B cell (primary cell): ENCODE data around the gene KRT73. TPM values are rescaled to one million over a fixed set of nuclear protein-coding genes. Genes with fewer than 3 reads are reported as not detected.

Source experiments
- ATAC-seq: fragments of 200-7000 bp; cut with Tn5 transposase; one replicate; pipeline ENCODE4 v1.10.0; 2021; ENCODE audit warnings: low read depth, mild to moderate bottlenecking, moderate number of reproducible peaks, moderate library complexity
- CTCF ChIA-PET: fragments of 350-600 bp; sonication (Branson Sonifier 250); formaldehyde crosslinking; loops from one replicate; lab custom pipeline; 2021; ENCODE audit warnings: antibody characterized with exemption, inconsistent platforms; lab: Charles Lee
- POLR2A ChIA-PET: fragments of 350-600 bp; sonication (Branson Sonifier 250); formaldehyde crosslinking; loops from one replicate; lab custom pipeline; 2021; ENCODE audit warnings: antibody characterized with exemption; lab: Charles Lee
- DNase-seq: peaks from one replicate; pipeline ENCODE4 v3.0.0; 2013
- H2AFZ ChIP-seq: 2 replicates; pipeline ENCODE4 v1.6.1; 2012; ENCODE audit warnings: mild to moderate bottlenecking, low read depth, low read length; ENCODE audit not compliant: insufficient read depth, poor library complexity, severe bottlenecking
- H3K27ac ChIP-seq, 2 donors: 1 replicate in 1 of 2; 2 replicates in 1 of 2; pipeline ENCODE4 v1.5.1; 2012 to 2013; ENCODE audit warnings: low read length in 2 of 2, mild to moderate bottlenecking in 2 of 2, moderate library complexity in 1 of 2
- H3K27me3 ChIP-seq, 4 experiments: fragments of 200-600 bp in 1 of 4; sonication (generic) in 1 of 4; replicated peaks in 1 of 4; 1 replicate in 2 of 4; 2 replicates in 2 of 4; pipeline versions ENCODE4 v1.6.1 to v1.7.0; 2013 to 2016; ENCODE audit warnings: low read length in 3 of 4, mild to moderate bottlenecking in 2 of 4, mixed read lengths in 1 of 4, moderate library complexity in 1 of 4; ENCODE audit not compliant: insufficient read depth in 4 of 4, control insufficient read depth in 3 of 4; ENCODE audit errors: control extremely low read depth in 1 of 4
- H3K36me3 ChIP-seq, 2 experiments: replicated peaks in 1 of 2; 1 replicate in 1 of 2; 2 replicates in 1 of 2; pipeline versions ENCODE4 v1.6.1 to v1.7.1; 2013; ENCODE audit warnings: low read length in 1 of 2; ENCODE audit not compliant: insufficient read depth in 2 of 2, control insufficient read depth in 1 of 2; ENCODE audit errors: control extremely low read depth in 1 of 2, extremely low read depth in 1 of 2
- H3K4me1 ChIP-seq, 2 donors: fragments of 200-600 bp in 1 of 2; sonication (generic) in 1 of 2; 1 replicate in 1 of 2; 2 replicates in 1 of 2; pipeline versions ENCODE4 v1.5.1 to v1.6.1; 2013 to 2017; ENCODE audit warnings: low read length in 2 of 2; ENCODE audit not compliant: control insufficient read depth in 2 of 2, insufficient read depth in 2 of 2
- H3K4me2 ChIP-seq: replicated peaks from 2 replicates; pipeline ENCODE3; 2012; ENCODE audit warnings: mild to moderate bottlenecking, low read depth, low read length; ENCODE audit not compliant: poor library complexity, severe bottlenecking
- H3K4me3 ChIP-seq, 5 experiments: fragments of 200-600 bp in 1 of 5; sonication (generic) in 1 of 5; 1 replicate in 3 of 5; 2 replicates in 2 of 5; pipeline versions ENCODE4 v1.5.1 to v1.7.0; 2011 to 2016; ENCODE audit warnings: low read length in 4 of 5, mild to moderate bottlenecking in 4 of 5, low read depth in 2 of 5, control low read depth in 1 of 5, moderate library complexity in 1 of 5; ENCODE audit not compliant: insufficient read depth in 1 of 5; ENCODE audit errors: control extremely low read depth in 1 of 5, extremely low read depth in 1 of 5
- H3K79me2 ChIP-seq: fragments of 200-600 bp; sonication (generic); one replicate; pipeline ENCODE4 v1.6.0; 2016; ENCODE audit warnings: low read length; ENCODE audit not compliant: control insufficient read depth, insufficient read depth
- H3K9ac ChIP-seq: fragments of 200-600 bp; sonication (generic); 2 replicates; pipeline ENCODE4 v1.6.1; 2017; ENCODE audit warnings: mild to moderate bottlenecking, low read length, moderate library complexity
- H3K9me3 ChIP-seq, 3 donors: one replicate each; pipeline versions ENCODE4 v1.6.1 to v1.7.1; 2013; ENCODE audit warnings: low read length in 2 of 3; ENCODE audit not compliant: control insufficient read depth in 2 of 3, insufficient read depth in 1 of 3; ENCODE audit errors: control extremely low read depth in 1 of 3
- H4K20me1 ChIP-seq: 2 replicates; pipeline ENCODE4 v1.6.0; 2012; ENCODE audit warnings: mild to moderate bottlenecking, low read length; ENCODE audit not compliant: insufficient read depth, control insufficient read depth, poor library complexity, severe bottlenecking
- H3K27ac Mint-ChIP-seq: one replicate; pipeline ENCODE4 v1.8.0; 2021; ENCODE audit warnings: mixed read lengths
- H3K27me3 Mint-ChIP-seq: one replicate; pipeline ENCODE4 v1.8.0; 2021; ENCODE audit warnings: mixed read lengths
- H3K4me1 Mint-ChIP-seq: one replicate; pipeline ENCODE4 v1.8.0; 2021; ENCODE audit warnings: mixed read lengths
- H3K4me3 Mint-ChIP-seq: one replicate; pipeline ENCODE4 v1.8.0; 2021; ENCODE audit warnings: mixed read lengths
- H3K9me3 Mint-ChIP-seq: one replicate; pipeline ENCODE4 v1.8.0; 2022; ENCODE audit warnings: mixed read lengths; ENCODE audit not compliant: insufficient read depth
- EZH2 ChIP-seq: IDR thresholded peaks from 2 replicates; pipeline ENCODE4 v1.6.1; 2012; ENCODE audit warnings: borderline replicate concordance, low read depth, mild to moderate bottlenecking, moderate library complexity, low read length; ENCODE audit not compliant: insufficient read depth, poor library complexity, severe bottlenecking
- WGBS: methylation state at CpG from one replicate; pipeline ENCODE4 v1.1.5; 2013; ENCODE audit warnings: missing lambda C conversion rate; ENCODE audit not compliant: insufficient coverage; 5-methylcytosine and 5-hydroxymethylcytosine counted together
- intact Hi-C: fragments of 100-400 bp; cut with micrococcal nuclease; formaldehyde crosslinking; loops from one replicate; pipeline ENCODE4 v1.10.0; 2022
- polyA plus RNA-seq: library from polyadenylated mRNA; depleted of rRNA; stranded (reverse); fragments of >200 nt; gene quantifications from 2 replicates; pipeline ENCODE4 v1.2.3, GENCODE V29; 2012
- total RNA-seq, 2 donors: library from RNA; stranded (reverse); fragments of 120-200 nt in 1 of 2; gene quantifications; 1 replicate in 1 of 2; 2 replicates in 1 of 2; pipeline versions ENCODE4 v1.2.3 to v1.2.4, GENCODE V29; 2013 to 2022
- TF ChIP-seq, protein P1 (sequence below): fragments of 200-600 bp; IDR thresholded peaks from one replicate; pipeline ENCODE4 v1.8.0; 2022; ENCODE audit warnings: antibody characterized with exemption, mild to moderate bottlenecking

KRT73 gene
- total and polyA plus RNA-seq, 2 donors (not counting 1 experiment from before 2014, with no cell fraction given): 0.07 TPM; not detected in 1

DNA sequence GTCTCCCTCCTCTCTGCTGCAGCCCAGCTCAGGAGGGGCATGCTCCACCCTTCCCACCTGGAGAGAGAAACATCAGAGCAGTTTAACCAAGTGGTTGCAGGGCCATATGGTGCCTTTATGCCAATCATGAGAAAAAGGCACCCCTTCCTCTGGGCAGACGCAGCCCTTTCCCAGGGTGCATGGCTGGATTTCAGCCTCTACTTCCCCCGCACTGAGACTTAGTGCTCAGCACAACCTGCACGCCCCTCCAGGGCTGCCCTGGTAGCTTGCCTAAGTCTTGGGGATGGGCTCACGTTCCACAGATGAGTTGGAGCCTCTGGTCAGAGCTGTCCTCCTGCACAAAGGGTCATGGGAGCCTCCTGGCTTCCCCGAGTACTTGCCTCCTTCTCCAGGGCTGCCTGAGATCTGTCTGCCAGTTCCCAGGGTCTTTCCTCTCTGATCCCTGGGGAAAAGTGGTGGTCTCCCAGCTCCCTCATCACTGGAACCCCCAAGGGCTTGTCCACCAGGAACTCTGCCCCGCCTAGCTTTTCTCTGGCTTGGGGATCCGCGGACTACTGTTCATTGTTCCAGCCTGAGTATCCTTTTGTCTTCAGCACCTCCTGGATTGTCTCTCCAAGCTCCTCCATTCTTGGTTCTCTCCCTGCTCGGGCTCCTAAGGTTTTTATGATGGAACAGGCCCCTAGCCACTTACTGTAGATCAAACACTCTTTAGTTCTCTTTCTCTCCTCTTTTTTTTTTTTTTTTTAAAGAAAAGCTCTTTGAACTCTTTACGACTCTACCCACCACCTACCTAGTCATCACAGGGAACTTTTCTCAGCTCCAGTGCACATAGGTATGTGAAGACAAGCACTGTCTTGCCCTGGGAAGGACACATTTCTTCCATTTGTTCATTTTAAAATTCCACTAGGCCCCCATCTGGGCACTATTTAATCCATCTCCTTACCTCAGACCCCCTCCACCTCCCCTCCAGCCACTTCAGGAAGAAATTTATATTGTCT is 38.6 kb downstream of the KRT73 start:
- TF ChIP-seq, protein P1, sequence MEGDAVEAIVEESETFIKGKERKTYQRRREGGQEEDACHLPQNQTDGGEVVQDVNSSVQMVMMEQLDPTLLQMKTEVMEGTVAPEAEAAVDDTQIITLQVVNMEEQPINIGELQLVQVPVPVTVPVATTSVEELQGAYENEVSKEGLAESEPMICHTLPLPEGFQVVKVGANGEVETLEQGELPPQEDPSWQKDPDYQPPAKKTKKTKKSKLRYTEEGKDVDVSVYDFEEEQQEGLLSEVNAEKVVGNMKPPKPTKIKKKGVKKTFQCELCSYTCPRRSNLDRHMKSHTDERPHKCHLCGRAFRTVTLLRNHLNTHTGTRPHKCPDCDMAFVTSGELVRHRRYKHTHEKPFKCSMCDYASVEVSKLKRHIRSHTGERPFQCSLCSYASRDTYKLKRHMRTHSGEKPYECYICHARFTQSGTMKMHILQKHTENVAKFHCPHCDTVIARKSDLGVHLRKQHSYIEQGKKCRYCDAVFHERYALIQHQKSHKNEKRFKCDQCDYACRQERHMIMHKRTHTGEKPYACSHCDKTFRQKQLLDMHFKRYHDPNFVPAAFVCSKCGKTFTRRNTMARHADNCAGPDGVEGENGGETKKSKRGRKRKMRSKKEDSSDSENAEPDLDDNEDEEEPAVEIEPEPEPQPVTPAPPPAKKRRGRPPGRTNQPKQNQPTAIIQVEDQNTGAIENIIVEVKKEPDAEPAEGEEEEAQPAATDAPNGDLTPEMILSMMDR: no peak
- peaks cover 0 to 3% (median 0%) of the 10 kb centered on the region in 4 experiments for H3K27me3 ChIP-seq
- H3K9me3 Mint-ChIP-seq: no peaks in the 10 kb centered on the region
- H3K9me3 ChIP-seq: no peaks in the 10 kb centered on the region
- H3K4me1 ChIP-seq: no peaks in the 10 kb centered on the region
- H3K4me3 ChIP-seq: no peak overlapping the region
- H3K27ac Mint-ChIP-seq: no peak overlapping the region
- H4K20me1 ChIP-seq: no peaks in the 10 kb centered on the region
- no peaks in the 10 kb centered on the region for H3K36me3 ChIP-seq
- no peaks in the 10 kb centered on the region for H3K79me2 ChIP-seq
- POLR2A ChIA-PET: interaction anchor here (0.6 kb wide), 1 partner anchor 306 kb away, joined by 3 read pairs; no protein-coding TSS in a partner anchor
- CTCF ChIA-PET: no interaction called here
- H2AFZ ChIP-seq: no peak overlapping the region
- H3K4me2 ChIP-seq: no peak overlapping the region
- DNase-seq: no peak
- peaks cover 12% of the 10 kb centered on the region for H3K27me3 Mint-ChIP-seq
- no peak overlapping the region for H3K27ac ChIP-seq
- WGBS: 82% methylated on average over 10 of the region's 10 CpGs
- intact Hi-C loops: loop anchor here (10.0 kb wide), 1 partner anchor 295 kb away; no protein-coding TSS in a partner anchor
- no peak for ATAC-seq
- H3K4me3 Mint-ChIP-seq: no peak overlapping the region
- no peaks in the 10 kb centered on the region for H3K4me1 Mint-ChIP-seq
- no peak overlapping the region for H3K9ac ChIP-seq

DNA sequence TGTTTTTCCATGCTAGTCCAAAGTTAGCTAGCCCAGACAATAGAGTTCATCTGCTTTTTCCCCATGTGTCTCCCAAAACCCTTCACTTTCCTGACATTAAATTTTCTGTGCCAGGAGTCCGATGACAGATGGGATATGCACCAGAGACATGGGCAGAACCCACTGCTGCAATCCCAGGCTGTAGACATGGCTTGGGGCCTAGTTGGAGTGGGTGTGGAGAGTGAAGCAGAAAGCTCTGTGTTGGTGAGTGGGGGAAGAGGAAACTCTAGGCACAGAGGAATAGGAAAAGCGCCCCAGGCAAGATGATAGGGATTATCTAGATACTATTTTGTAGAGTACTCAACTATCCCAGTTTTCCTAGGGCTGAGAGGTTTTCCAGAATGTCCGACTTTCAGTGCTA is 39.9 kb downstream of the KRT73 start:
- Histone ChIP-seq H3K9ac (no peak overlapping the region), H3K27ac (no peak overlapping the region), H3K79me2 (no peaks in the 10 kb centered on the region), H3K4me3 (no peak overlapping the region), H3K4me1 (no peaks in the 10 kb centered on the region), H3K4me2 (no peak overlapping the region), H3K9me3 (no peaks in the 10 kb centered on the region), H4K20me1 (no peaks in the 10 kb centered on the region), H3K27me3 (peaks cover 0 to 3% (median 0%) of the 10 kb centered on the region in 4 experiments), H3K36me3 (no peaks in the 10 kb centered on the region), H2AFZ (no peak overlapping the region)
- ATAC-seq (no peak), DNase-seq (no peak)
- Mint-ChIP-seq H3K27me3 (peaks cover 10% of the 10 kb centered on the region), H3K9me3 (no peaks in the 10 kb centered on the region), H3K4me1 (no peaks in the 10 kb centered on the region), H3K4me3 (no peak overlapping the region), H3K27ac (no peak overlapping the region)
- TF ChIP-seq, protein P1: no peak
- no peak for TF ChIP-seq EZH2
- intact Hi-C loops: no loop called here
- WGBS: no CpG with 5 or more reads among the region's 3 CpGs
- ChIA-PET POLR2A (no interaction called here), CTCF (no interaction called here)
